HG02763 (cell line): ENCODE results near the gene MED17.

Experiments used
- ATAC-seq: cut with Tn5 transposase; IDR thresholded peaks from one replicate; pipeline ENCODE4 v1.9.1; 2021; ENCODE audit warnings: mild to moderate bottlenecking, moderate library complexity; ENCODE audit not compliant: unreplicated experiment

The MED17 gene

GRCh38 chr11:93846411-93846810 is 62.3 kb downstream of the MED17 start:
- no peak for ATAC-seq

GRCh38 chr11:93849201-93849600 is 65.1 kb downstream of the MED17 start:
- ATAC-seq, result no peak

GRCh38 chr11:93849751-93850593 is 65.9 kb downstream of the MED17 start:
- ATAC-seq, result no peak

GRCh38 chr11:93850594-93851018 is 66.5 kb downstream of the MED17 start, which contains the start of gene VSTM5:
VSTM5 (minus strand) TSS chr11:93850618; CDS start chr11:93850502, 116 bp downstream.
- no peak for ATAC-seq

- no peak for ATAC-seq
These were observed 68.2 kb downstream of the MED17 start for GRCh38 chr11:93852242-93852641.

GRCh38 chr11:93857413-93858120 is 73.5 kb downstream of the MED17 start:
- no peak for ATAC-seq

GRCh38 chr11:93858121-93858775 is 74.2 kb downstream of the MED17 start:
- no peak for ATAC-seq

GRCh38 chr11:93861808-93862207 is 77.7 kb downstream of the MED17 start:
- no peak for ATAC-seq
